Measurements from ENCODE around the gene AP4S1.
A peak's percentile ranks its signal among the peaks of the same experiment; 100 is the strongest.

The AP4S1 gene

GRCh38 chr14:31122098-31122611 is 96.7 kb downstream of the AP4S1 start:
- H3K27ac Mint-ChIP-seq, result no peak overlapping the region
- no peaks in the 10 kb centered on the region for H3K27me3 Mint-ChIP-seq
- DNase-seq, result no peak
- H3K9me3 Mint-ChIP-seq, result no peaks in the 10 kb centered on the region
- H3K4me3 Mint-ChIP-seq, result no peak overlapping the region
- peaks cover 14% of the 10 kb centered on the region for H3K4me1 Mint-ChIP-seq
- ATAC-seq, result no peak

GRCh38 chr14:31122921-31123320 is 97.5 kb downstream of the AP4S1 start:
- ATAC-seq (no peak), DNase-seq (no peak)
- peaks cover 20% of the 10 kb centered on the region for H3K4me1 Mint-ChIP-seq
- H3K9me3 Mint-ChIP-seq, result no peaks in the 10 kb centered on the region
- no peak overlapping the region for H3K27ac Mint-ChIP-seq
- H3K4me3 Mint-ChIP-seq, result no peak overlapping the region
- no peaks in the 10 kb centered on the region for H3K27me3 Mint-ChIP-seq

GRCh38 chr14:31124197-31124596 is 98.7 kb downstream of the AP4S1 start:
- ATAC-seq, result peak; percentile 63
- H3K27me3 Mint-ChIP-seq, result no peaks in the 10 kb centered on the region
- H3K9me3 Mint-ChIP-seq, result no peaks in the 10 kb centered on the region
- peak overlapping the region in 1 of 2 donors; percentile 9 for H3K27ac Mint-ChIP-seq
- H3K4me3 Mint-ChIP-seq, result peak overlapping the region in 1 of 2 donors; percentile 24
- H3K4me1 Mint-ChIP-seq, result peaks cover 33% of the 10 kb centered on the region
- no peak for DNase-seq

- ATAC-seq (no peak), DNase-seq (no peak)
- Mint-ChIP-seq H3K9me3 (no peaks in the 10 kb centered on the region), H3K27me3 (no peaks in the 10 kb centered on the region), H3K4me3 (no peak overlapping the region), H3K27ac (peak overlapping the region in 1 of 2 donors; percentile 24), H3K4me1 (peaks cover 34% of the 10 kb centered on the region)
Observed at GRCh38 chr14:31125231-31125630, 99.8 kb downstream of the AP4S1 start.

GRCh38 chr14:31126680-31127079 is 101.2 kb downstream of the AP4S1 start:
- no peaks in the 10 kb centered on the region for H3K27me3 Mint-ChIP-seq
- H3K27ac Mint-ChIP-seq, result no peak overlapping the region
- peaks cover 34% of the 10 kb centered on the region for H3K4me1 Mint-ChIP-seq
- DNase-seq, result no peak
- no peaks in the 10 kb centered on the region for H3K9me3 Mint-ChIP-seq
- H3K4me3 Mint-ChIP-seq, result no peak overlapping the region
- no peak for ATAC-seq

GRCh38 chr14:31127690-31128089 is 102.2 kb downstream of the AP4S1 start:
- peaks cover 34% of the 10 kb centered on the region for H3K4me1 Mint-ChIP-seq
- no peaks in the 10 kb centered on the region for H3K9me3 Mint-ChIP-seq
- peak overlapping the region; percentile 42 to 81 for H3K27ac Mint-ChIP-seq

GRCh38 chr14:31128601-31129526 is 103.4 kb downstream of the AP4S1 start:
- H3K27me3 Mint-ChIP-seq, result no peaks in the 10 kb centered on the region
- no peaks in the 10 kb centered on the region for H3K9me3 Mint-ChIP-seq
- H3K27ac Mint-ChIP-seq, result peak overlapping the region in 1 of 2 donors; percentile 64
- peaks cover 33% of the 10 kb centered on the region for H3K4me1 Mint-ChIP-seq
- no peak overlapping the region for H3K4me3 Mint-ChIP-seq
- ATAC-seq (no peak), DNase-seq (no peak)

More at GRCh38 chr14:31127690-31128089, 102.2 kb downstream of the AP4S1 start:
- peak; percentile 34 to 49 for DNase-seq
- Mint-ChIP-seq H3K4me3 (peak overlapping the region in 1 of 2 donors; percentile 18), H3K27me3 (no peaks in the 10 kb centered on the region)
- ATAC-seq, result peak; percentile 100

GRCh38 chr14:31133133-31133532 is 107.7 kb downstream of the AP4S1 start:
- H3K27me3 Mint-ChIP-seq, result no peaks in the 10 kb centered on the region
- H3K4me3 Mint-ChIP-seq, result no peak overlapping the region
- no peak overlapping the region for H3K27ac Mint-ChIP-seq
- no peaks in the 10 kb centered on the region for H3K9me3 Mint-ChIP-seq
- peaks cover 11% of the 10 kb centered on the region for H3K4me1 Mint-ChIP-seq
- DNase-seq (no peak), ATAC-seq (no peak)

- Mint-ChIP-seq H3K4me3 (no peak overlapping the region), H3K27ac (no peak overlapping the region), H3K27me3 (no peaks in the 10 kb centered on the region), H3K9me3 (no peaks in the 10 kb centered on the region), H3K4me1 (no peaks in the 10 kb centered on the region)
- ATAC-seq (no peak), DNase-seq (no peak)
Observed at GRCh38 chr14:31137214-31137889, 111.9 kb downstream of the AP4S1 start.

GRCh38 chr14:31138301-31138700 is 112.9 kb downstream of the AP4S1 start:
- no peak for ATAC-seq
- no peak overlapping the region for H3K4me3 Mint-ChIP-seq
- H3K27me3 Mint-ChIP-seq, result no peaks in the 10 kb centered on the region
- H3K4me1 Mint-ChIP-seq, result no peaks in the 10 kb centered on the region
- DNase-seq, result no peak
- no peak overlapping the region for H3K27ac Mint-ChIP-seq
- H3K9me3 Mint-ChIP-seq, result no peaks in the 10 kb centered on the region

GRCh38 chr14:31139301-31139847 is 113.9 kb downstream of the AP4S1 start:
- Mint-ChIP-seq H3K9me3 (no peaks in the 10 kb centered on the region), H3K4me1 (no peaks in the 10 kb centered on the region)

GRCh38 chr14:31142455-31143087 is 117.1 kb downstream of the AP4S1 start:
- Mint-ChIP-seq H3K4me3 (no peak overlapping the region), H3K27me3 (no peaks in the 10 kb centered on the region), H3K4me1 (no peaks in the 10 kb centered on the region), H3K27ac (no peak overlapping the region), H3K9me3 (no peaks in the 10 kb centered on the region)
- DNase-seq, result no peak
- no peak for ATAC-seq

More at GRCh38 chr14:31139301-31139847, 113.9 kb downstream of the AP4S1 start:
- Mint-ChIP-seq H3K27me3 (no peaks in the 10 kb centered on the region), H3K4me3 (no peak overlapping the region), H3K27ac (no peak overlapping the region)
- no peak for DNase-seq
- ATAC-seq, result no peak
